Left renal pelvis (tissue), 4 donors: ENCODE results near the gene NDUFB10. TPM values are rescaled to one million over a fixed set of nuclear protein-coding genes. Genes with fewer than 3 reads are reported as not detected.
"Not testable (repeated sequence)": the region's sequence is repeated elsewhere in the genome, so short reads cannot be mapped to it uniquely, and the experiment has no call there.

Source experiments
- DNase-seq, 4 donors: peaks; one replicate each; pipeline ENCODE4 v3.0.0-alpha.2; 2013; ENCODE audit warnings: low read depth in 4 of 4, low spot score in 3 of 4
- polyA plus RNA-seq, 4 donors: library from polyadenylated mRNA; unstranded; fragments of 120-200 nt; gene quantifications; one replicate each; pipeline ENCODE4 v1.2.1, GENCODE V29; 2013; ENCODE audit not compliant: insufficient read length in 4 of 4

NDUFB10 gene
- 100 to 1,000 TPM in 3 of 4 donors, 10 to 100 TPM in 1; 86.4 to 134 (median 128) TPM for polyA plus RNA-seq

GRCh38 chr16:1959269-1960039 lies at the start of gene NDUFB10:
NDUFB10 (plus strand) TSS chr16:1959538; CDS start chr16:1959625, 87 bp downstream.
- peak in 3 of 4 donors; percentile 77 to 83 (median 78) for DNase-seq

GRCh38 chr16:1909561-1910231 lies 49.6 kb upstream of the NDUFB10 start:
- no peak for DNase-seq

- no peak for DNase-seq
Measured at GRCh38 chr16:1911467-1912214, 47.7 kb upstream of the NDUFB10 start.

GRCh38 chr16:1912215-1912543 lies 47.2 kb upstream of the NDUFB10 start:
- DNase-seq = no peak

GRCh38 chr16:1913327-1914083 lies 45.8 kb upstream of the NDUFB10 start:
- DNase-seq = no peak

GRCh38 chr16:1914084-1914608 lies 45.2 kb upstream of the NDUFB10 start:
- DNase-seq = no peak

- DNase-seq = no peak
Measured at GRCh38 chr16:1914988-1915387, 44.4 kb upstream of the NDUFB10 start.

- DNase-seq = no peak
Measured at GRCh38 chr16:1915732-1916639, 43.4 kb upstream of the NDUFB10 start.

- no peak for DNase-seq
Measured at GRCh38 chr16:1916640-1916990, 42.7 kb upstream of the NDUFB10 start.

GRCh38 chr16:1917056-1917664 lies 42.2 kb upstream of the NDUFB10 start:
- no peak for DNase-seq

- no peak for DNase-seq
Measured at GRCh38 chr16:1917665-1918350, 41.5 kb upstream of the NDUFB10 start.

GRCh38 chr16:1918351-1919326 lies 40.7 kb upstream of the NDUFB10 start, which contains the start of gene HS3ST6:
HS3ST6 (minus strand) TSS chr16:1918415; CDS start chr16:1918323, 92 bp downstream.
- DNase-seq = no peak

- DNase-seq = no peak
Measured at GRCh38 chr16:1919327-1919998, 39.9 kb upstream of the NDUFB10 start.

GRCh38 chr16:1920122-1920521 lies 39.2 kb upstream of the NDUFB10 start:
- DNase-seq = not testable (repeated sequence)

- DNase-seq = no peak
Measured at GRCh38 chr16:1920727-1921171, 38.6 kb upstream of the NDUFB10 start.

GRCh38 chr16:1922357-1922756 lies 37.0 kb upstream of the NDUFB10 start:
- no peak for DNase-seq
